Upper lobe of left lung (tissue), 6 donors: ENCODE measurements around the gene GTSE1. TPM values are rescaled to one million over a fixed set of nuclear protein-coding genes. Genes with fewer than 3 reads are reported as not detected.

Source experiments
- ATAC-seq, 2 donors: fragments of 200-7000 bp; cut with Tn5 transposase; one replicate each; pipeline ENCODE4 v1.9.1; 2022; ENCODE audit warnings: mild to moderate bottlenecking in 2 of 2, moderate library complexity in 2 of 2; ENCODE audit not compliant: low FRiP score in 2 of 2
- DNase-seq, 2 donors: peaks; one replicate each; pipeline ENCODE4 v3.0.0-alpha.2; 2019 to 2020
- H3K27ac ChIP-seq, 4 donors: fragments of 200-600 bp; sonication (generic); one replicate each; pipeline ENCODE4 v1.5.1; 2016 to 2019
- H3K27me3 ChIP-seq, 4 donors: fragments of 200-600 bp; sonication (generic); one replicate each; pipeline ENCODE4 v1.5.1; 2017 to 2019
- H3K36me3 ChIP-seq, 4 donors: fragments of 200-600 bp; sonication (generic); one replicate each; pipeline ENCODE4 v1.5.1; 2016 to 2019
- H3K4me1 ChIP-seq, 4 donors: fragments of 200-600 bp; sonication (generic); one replicate each; pipeline ENCODE4 v1.5.1; 2018 to 2019
- H3K4me3 ChIP-seq, 4 donors: fragments of 200-600 bp; sonication (generic); one replicate each; pipeline ENCODE4 v1.5.1; 2017 to 2019; ENCODE audit warnings: mild to moderate bottlenecking in 2 of 4, moderate library complexity in 1 of 4
- H3K9me3 ChIP-seq, 4 donors: fragments of 200-600 bp; sonication (generic); one replicate each; pipeline ENCODE4 v1.5.1; 2018 to 2019
- EP300 ChIP-seq, 4 donors: sonication (generic); formaldehyde crosslinking; IDR thresholded peaks; one replicate each; pipeline ENCODE4 v1.5.1; 2017; ENCODE audit warnings: antibody characterized with exemption in 4 of 4, control low read depth in 2 of 4
- POLR2A ChIP-seq, 4 donors: fragments of 450-650 bp; IDR thresholded peaks; one replicate each; pipeline ENCODE4 v1.5.1; 2016 to 2017; ENCODE audit warnings: antibody characterized with exemption in 4 of 4, mild to moderate bottlenecking in 2 of 4
- POLR2AphosphoS5 ChIP-seq, 2 donors: sonication (generic); formaldehyde crosslinking; IDR thresholded peaks; one replicate each; pipeline ENCODE4 v1.5.1; 2017; ENCODE audit warnings: antibody characterized with exemption in 2 of 2
- WGBS, 2 donors: methylation state at CpG; one replicate each; pipeline ENCODE4 v1.1.5; 2017 to 2018; 5-methylcytosine and 5-hydroxymethylcytosine counted together
- total RNA-seq, 6 donors: library from RNA; depleted of rRNA in 4 of 6; stranded (reverse); fragments of >200 nt in 4 of 6; gene quantifications; one replicate each; pipeline versions ENCODE4 v1.1.0 to v1.2.1, GENCODE V29; 2016 to 2021
- TF ChIP-seq, protein P1 (sequence below), 6 experiments: fragments of 450-650 bp in 4 of 6; fragments of 200-600 bp in 2 of 6; sonication (generic) in 2 of 6; IDR thresholded peaks; one replicate each; pipeline ENCODE4 v1.5.1; 2016 to 2019; ENCODE audit warnings: antibody characterized with exemption in 6 of 6
- donor health status: DM: no; HTN: no; CAD: no; lungs with moderate emphysema.
- donor health status: DM: no; HTN: yes; CAD: no; lungs with severe emphysema.

Gene GTSE1
- total RNA-seq, 6 donors from 2014 or later = 0.30 to 4.4 (median 1.4) TPM; not detected in 1

DNA sequence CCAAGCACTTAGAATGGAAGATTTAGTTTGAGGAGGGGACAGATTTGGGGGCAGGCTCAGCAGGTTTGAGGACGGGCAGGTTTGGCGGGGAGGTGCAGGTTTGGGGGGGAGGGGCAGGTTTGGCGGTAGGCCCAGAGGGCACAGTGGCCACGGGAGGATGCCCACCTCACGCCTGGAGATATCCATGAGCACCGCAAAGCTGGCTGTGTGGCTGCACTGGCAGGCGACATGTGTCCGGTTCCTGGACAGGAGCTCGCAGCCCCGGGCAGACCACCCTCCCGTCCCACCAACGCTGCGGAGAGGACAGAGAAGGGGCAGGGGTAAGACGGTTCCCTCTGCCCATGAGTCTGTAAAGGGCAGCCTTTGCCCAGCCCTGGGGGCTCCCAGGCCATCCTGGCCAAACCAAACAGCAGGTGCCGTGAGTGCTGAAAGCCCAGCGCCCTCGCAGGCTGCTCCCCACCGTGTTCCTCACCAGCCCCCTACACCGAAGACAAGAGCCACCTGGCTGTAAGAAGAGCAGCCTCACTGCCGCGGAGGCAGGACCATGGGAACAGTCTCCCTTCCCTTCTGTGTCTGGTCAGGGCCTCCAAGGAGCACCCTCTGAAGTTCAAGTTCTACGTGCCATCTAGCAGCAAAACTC lies 81.9 kb downstream of the GTSE1 start:
- peaks cover 11 to 50% (median 25%) of the 10 kb centered on the region in 4 donors for H3K4me1 ChIP-seq
- peaks cover 0 to 3% (median 0%) of the 10 kb centered on the region in 4 donors for H3K36me3 ChIP-seq
- TF ChIP-seq POLR2AphosphoS5 (IDR thresholded peaks at IDR 0.05) (no peak), EP300 (IDR thresholded peaks at IDR 0.05) (no peak), POLR2A (IDR thresholded peaks at IDR 0.05) (no peak)
- TF ChIP-seq, protein P1, sequence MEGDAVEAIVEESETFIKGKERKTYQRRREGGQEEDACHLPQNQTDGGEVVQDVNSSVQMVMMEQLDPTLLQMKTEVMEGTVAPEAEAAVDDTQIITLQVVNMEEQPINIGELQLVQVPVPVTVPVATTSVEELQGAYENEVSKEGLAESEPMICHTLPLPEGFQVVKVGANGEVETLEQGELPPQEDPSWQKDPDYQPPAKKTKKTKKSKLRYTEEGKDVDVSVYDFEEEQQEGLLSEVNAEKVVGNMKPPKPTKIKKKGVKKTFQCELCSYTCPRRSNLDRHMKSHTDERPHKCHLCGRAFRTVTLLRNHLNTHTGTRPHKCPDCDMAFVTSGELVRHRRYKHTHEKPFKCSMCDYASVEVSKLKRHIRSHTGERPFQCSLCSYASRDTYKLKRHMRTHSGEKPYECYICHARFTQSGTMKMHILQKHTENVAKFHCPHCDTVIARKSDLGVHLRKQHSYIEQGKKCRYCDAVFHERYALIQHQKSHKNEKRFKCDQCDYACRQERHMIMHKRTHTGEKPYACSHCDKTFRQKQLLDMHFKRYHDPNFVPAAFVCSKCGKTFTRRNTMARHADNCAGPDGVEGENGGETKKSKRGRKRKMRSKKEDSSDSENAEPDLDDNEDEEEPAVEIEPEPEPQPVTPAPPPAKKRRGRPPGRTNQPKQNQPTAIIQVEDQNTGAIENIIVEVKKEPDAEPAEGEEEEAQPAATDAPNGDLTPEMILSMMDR (IDR thresholded peaks at IDR 0.05) = no peak
- 67 to 76% methylated on average over 6 to 22 of the region's 22 CpGs for whole genome bisulfite sequencing, 2 donors
- DNase-seq (no peak), ATAC-seq (no peak)
- no peak overlapping the region for H3K4me3 ChIP-seq
- peak overlapping the region; percentile 73 to 91 (median 83) for H3K27ac ChIP-seq
- H3K27me3 ChIP-seq = no peaks in the 10 kb centered on the region
- H3K9me3 ChIP-seq = peaks cover 0 to 6% (median 3%) of the 10 kb centered on the region in 4 donors

DNA sequence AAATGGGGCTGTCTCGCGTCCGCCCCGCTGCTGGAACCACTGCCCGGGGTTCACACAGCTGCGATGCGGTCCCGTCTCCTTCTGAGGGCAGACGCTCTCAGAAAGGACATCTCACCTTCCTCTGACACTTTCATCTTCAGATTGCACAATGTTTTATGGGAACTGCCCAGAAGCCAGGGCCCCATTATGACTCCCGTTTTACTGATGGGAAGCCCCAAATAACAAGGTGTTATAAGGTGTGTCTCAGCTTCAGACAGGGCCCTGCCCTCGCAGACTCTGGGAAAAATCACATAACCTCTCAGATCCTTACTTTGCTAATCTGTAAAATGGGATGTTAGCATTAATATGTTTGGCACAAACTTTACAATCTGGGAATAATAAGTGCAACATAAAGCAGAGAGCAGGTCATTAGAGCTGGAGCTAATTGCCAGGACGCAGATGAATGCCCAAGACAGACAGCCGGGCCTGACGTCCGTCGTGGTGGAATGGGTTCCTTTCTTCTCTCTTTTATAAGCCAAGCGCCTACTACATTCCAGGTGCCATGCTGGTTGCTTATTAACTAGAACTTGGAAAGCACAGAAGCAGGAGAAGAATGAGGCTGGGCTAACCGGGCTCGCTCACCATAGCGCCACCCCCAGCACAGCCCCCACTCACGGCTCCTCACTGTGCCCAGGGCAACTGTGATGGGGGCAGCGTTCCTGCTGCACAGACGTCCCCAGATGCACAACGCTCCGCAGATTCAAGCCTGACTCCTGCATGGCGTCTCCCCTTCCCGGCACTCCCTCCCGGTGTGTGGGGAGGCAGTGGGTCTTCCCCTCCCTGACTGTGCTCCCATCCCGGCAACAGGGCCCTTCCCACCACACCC lies 82.6 kb downstream of the GTSE1 start:
- TF ChIP-seq POLR2A (IDR thresholded peaks at IDR 0.05) (peak in 1 of 4 donors; percentile 26), POLR2AphosphoS5 (IDR thresholded peaks at IDR 0.05) (no peak)
- Histone ChIP-seq H3K9me3 (peaks cover 0 to 6% (median 3%) of the 10 kb centered on the region in 4 donors), H3K4me1 (peaks cover 5 to 44% (median 18%) of the 10 kb centered on the region in 4 donors), H3K36me3 (peaks cover 0 to 3% (median 0%) of the 10 kb centered on the region in 4 donors), H3K27ac (peak overlapping the region; percentile 73 to 91 (median 83)), H3K4me3 (no peak overlapping the region), H3K27me3 (no peaks in the 10 kb centered on the region)
- ATAC-seq (peak in 1 of 2 donors; percentile 20), DNase-seq (peak in 1 of 2 donors; percentile 43)
- 67 to 72% methylated on average over 19 to 29 of the region's 29 CpGs for WGBS, 2 donors

DNA sequence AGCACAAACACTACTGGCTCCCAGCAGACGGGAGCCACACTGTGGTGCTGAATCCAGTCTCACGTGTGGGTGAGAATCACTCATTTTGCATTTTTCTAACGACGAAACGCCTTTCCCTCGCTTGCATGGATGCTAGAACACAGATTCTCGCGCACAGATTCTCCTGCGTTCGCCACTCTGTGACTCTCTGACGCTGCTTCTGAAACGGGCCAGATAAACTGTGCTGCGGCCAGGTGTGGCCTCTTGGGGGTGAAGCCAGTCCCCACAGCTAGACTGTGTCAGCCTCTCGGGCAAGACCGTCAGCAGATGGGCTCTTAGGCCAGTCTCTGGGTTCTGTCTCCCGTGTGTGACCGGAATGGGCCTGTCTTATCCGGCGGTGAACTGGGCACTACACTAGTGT lies 83.4 kb downstream of the GTSE1 start:
- TF ChIP-seq EP300 (IDR thresholded peaks at IDR 0.05) (no peak), POLR2AphosphoS5 (IDR thresholded peaks at IDR 0.05) (no peak), POLR2A (IDR thresholded peaks at IDR 0.05) (no peak)
- TF ChIP-seq, protein P1 (IDR thresholded peaks at IDR 0.05) = no peak
- Histone ChIP-seq H3K4me1 (peaks cover 0 to 37% (median 12%) of the 10 kb centered on the region in 4 donors), H3K4me3 (no peak overlapping the region), H3K27me3 (no peaks in the 10 kb centered on the region), H3K27ac (peak overlapping the region in 3 of 4 donors; percentile 73 to 91 (median 84)), H3K36me3 (peaks cover 0 to 3% (median 0%) of the 10 kb centered on the region in 4 donors), H3K9me3 (peaks cover 0 to 6% (median 3%) of the 10 kb centered on the region in 4 donors)
- no peak for DNase-seq
- 78 to 80% methylated on average over 13 to 19 of the region's 19 CpGs for WGBS, 2 donors
- ATAC-seq = no peak

Other genes starting within 250 kb of the GTSE1 start
- gene PPARA, start 146.3 kb upstream of the GTSE1 start, total RNA-seq = 10 to 100 TPM; 10.2 to 27.0 (median 20.9) TPM
- 10 to 100 TPM in 3 of 6 donors, 1 to 10 TPM in 3; 6.8 to 22.9 (median 11.2) TPM for gene CDPF1, start 46.6 kb upstream of the GTSE1 start, total RNA-seq
- gene PKDREJ, start 33.5 kb upstream of the GTSE1 start, total RNA-seq = 1 to 10 TPM in 1 of 6 donors, under 1 TPM in 1, not detected in 4; 0.06 to 1.0 TPM
- gene TTC38, start 28.9 kb upstream of the GTSE1 start, total RNA-seq = 10 to 100 TPM; 23.7 to 84.9 (median 34.3) TPM
- gene TRMU, start 38.8 kb downstream of the GTSE1 start, total RNA-seq = 10 to 100 TPM; 30.7 to 77.5 (median 35.8) TPM
- 100 to 1,000 TPM in 2 of 6 donors, 10 to 100 TPM in 4; 45.1 to 145 (median 80.1) TPM for gene CELSR1, start 240.8 kb downstream of the GTSE1 start, total RNA-seq